Renal cortical epithelial cell (primary cell): ENCODE results near the gene OVCA2. TPM values are rescaled to one million over a fixed set of nuclear protein-coding genes. Genes with fewer than 3 reads are reported as not detected.

Experiments used
- DNase-seq: peaks from one replicate; pipeline ENCODE4 v3.0.0-alpha.2; 2011; ENCODE audit warnings: low read depth
- total RNA-seq: library from RNA; depleted of rRNA; stranded (reverse); fragments of >200 nt; gene quantifications from 2 replicates; pipeline ENCODE4 v1.2.3, GENCODE V29; 2014

Gene OVCA2
- total RNA-seq, 1 donor from 2014 or later: 24.0 TPM

GRCh38 chr17:2034157-2034556 lies 7.7 kb upstream of the OVCA2 start:
- peak; percentile 90 for DNase-seq

GRCh38 chr17:2034806-2035540 lies 6.8 kb upstream of the OVCA2 start:
- peak; percentile 93 for DNase-seq

GRCh38 chr17:2035541-2036488 lies 6.0 kb upstream of the OVCA2 start:
- no peak for DNase-seq

GRCh38 chr17:2037155-2037554 lies 4.7 kb upstream of the OVCA2 start:
- no peak for DNase-seq

- DNase-seq: no peak
These were observed 1.5 kb upstream of the OVCA2 start for GRCh38 chr17:2040219-2040827.

GRCh38 chr17:2040942-2041560 lies 771 bp upstream of the OVCA2 start:
- no peak for DNase-seq

- no peak for DNase-seq
These were observed 597 bp downstream of the OVCA2 start for GRCh38 chr17:2042390-2042847.

- DNase-seq: no peak
These were observed 1.1 kb downstream of the OVCA2 start for GRCh38 chr17:2042933-2043332.

- peak; percentile 75 for DNase-seq
These were observed 2.0 kb downstream of the OVCA2 start for GRCh38 chr17:2043785-2044184.

- DNase-seq: no peak
These were observed 2.6 kb downstream of the OVCA2 start for GRCh38 chr17:2044263-2044894.

GRCh38 chr17:2047590-2047989 lies 5.8 kb downstream of the OVCA2 start:
- no peak for DNase-seq

GRCh38 chr17:2048805-2049204 lies 7.0 kb downstream of the OVCA2 start:
- no peak for DNase-seq

- peak; percentile 54 for DNase-seq
These were observed 7.8 kb downstream of the OVCA2 start for GRCh38 chr17:2049333-2050299.

- DNase-seq: no peak
These were observed 8.7 kb downstream of the OVCA2 start for GRCh38 chr17:2050300-2051060.

- DNase-seq: no peak
These were observed 9.5 kb downstream of the OVCA2 start for GRCh38 chr17:2051061-2051932.

- DNase-seq: no peak
These were observed 10.2 kb downstream of the OVCA2 start for GRCh38 chr17:2051933-2052559.

- DNase-seq: no peak
These were observed 11.8 kb downstream of the OVCA2 start for GRCh38 chr17:2053380-2054261.
